Karpas-422 (cell line): ENCODE measurements around the gene TRABD2B. TPM values are rescaled to one million over a fixed set of nuclear protein-coding genes. Genes with fewer than 3 reads are reported as not detected.

Experiments
- DNase-seq: peaks from one replicate; pipeline ENCODE4 v3.0.0-alpha.2; 2015
- H2AFZ ChIP-seq: fragments of 200-600 bp; sonication (generic); 2 replicates; pipeline ENCODE4 v1.6.1; 2014; ENCODE audit warnings: antibody characterized with exemption, low read length, mixed read lengths
- H3K27ac ChIP-seq: fragments of 200-600 bp; sonication (generic); 2 replicates; pipeline ENCODE4 v1.5.1; 2014; ENCODE audit warnings: mild to moderate bottlenecking, low read length, moderate library complexity
- H3K27me3 ChIP-seq: fragments of 200-600 bp; sonication (generic); 2 replicates; pipeline ENCODE4 v1.6.1; 2014; ENCODE audit warnings: low read length, mixed read lengths
- H3K36me3 ChIP-seq: fragments of 200-600 bp; sonication (generic); 2 replicates; pipeline ENCODE4 v1.6.1; 2014; ENCODE audit warnings: low read length, mixed read lengths; ENCODE audit not compliant: insufficient read depth
- H3K4me1 ChIP-seq: fragments of 200-600 bp; sonication (generic); 2 replicates; pipeline ENCODE4 v1.6.1; 2014; ENCODE audit warnings: mild to moderate bottlenecking, low read length, mixed read lengths
- H3K4me2 ChIP-seq: fragments of 200-600 bp; sonication (generic); 2 replicates; pipeline ENCODE4 v1.6.1; 2014; ENCODE audit warnings: low read length, low read depth, mild to moderate bottlenecking; ENCODE audit not compliant: poor library complexity, severe bottlenecking
- H3K4me3 ChIP-seq: fragments of 200-600 bp; sonication (generic); 2 replicates; pipeline ENCODE4 v1.5.1; 2014; ENCODE audit warnings: mild to moderate bottlenecking, antibody characterized with exemption, low read length, mixed read lengths
- H3K79me2 ChIP-seq: fragments of 200-600 bp; sonication (generic); 2 replicates; pipeline ENCODE4 v1.6.1; 2014; ENCODE audit warnings: mild to moderate bottlenecking, low read length, mixed read lengths
- H3K9ac ChIP-seq: fragments of 200-600 bp; sonication (generic); 2 replicates; pipeline ENCODE4 v1.6.0; 2014; ENCODE audit warnings: low read length
- H3K9me2 ChIP-seq: fragments of 200-600 bp; sonication (generic), shearing (Covaris generic); replicated peaks from 2 replicates; pipeline ENCODE4 v1.6.0; 2014; ENCODE audit warnings: mild to moderate bottlenecking, low read length, moderate library complexity; ENCODE audit not compliant: insufficient read depth
- H3K9me3 ChIP-seq: fragments of 300-700, 200-600 bp; sonication (generic); 2 replicates; pipeline ENCODE4 v1.6.1; 2014; ENCODE audit warnings: low read length, mixed read lengths
- H4K20me1 ChIP-seq: fragments of 200-600 bp; sonication (generic); 2 replicates; pipeline ENCODE4 v1.6.1; 2014; ENCODE audit warnings: mild to moderate bottlenecking, antibody characterized with exemption, low read length, low read depth; ENCODE audit not compliant: insufficient read depth
- total RNA-seq: library from RNA; depleted of rRNA; stranded (reverse); fragments of >200 nt; shearing (Covaris generic); gene quantifications from 2 replicates; pipeline ENCODE4 v1.2.3, GENCODE V29; 2014; ENCODE audit warnings: low replicate concordance

Gene TRABD2B
- total RNA-seq, 1 experiment from 2014 or later: not detected

- Histone ChIP-seq H3K4me2 (no peak overlapping the region), H3K36me3 (no peaks in the 10 kb centered on the region), H3K9me2 (no peaks in the 10 kb centered on the region), H3K9ac (no peak overlapping the region), H3K27me3 (no peaks in the 10 kb centered on the region), H3K79me2 (no peaks in the 10 kb centered on the region), H2AFZ (no peak overlapping the region), H3K9me3 (no peaks in the 10 kb centered on the region), H3K4me3 (no peak overlapping the region), H3K4me1 (no peaks in the 10 kb centered on the region), H3K27ac (no peak overlapping the region), H4K20me1 (0 out of 2 replicates have a peak, but pooled peaks cover 3% of the 10 kb centered on the region)
- DNase-seq: no peak
Measured at GRCh38 chr1:47907177-47907528, 90.0 kb downstream of the TRABD2B start.

GRCh38 chr1:47906527-47907176, 90.5 kb downstream of the TRABD2B start:
- Histone ChIP-seq H3K36me3 (no peaks in the 10 kb centered on the region), H3K9me2 (no peaks in the 10 kb centered on the region), H3K27ac (no peak overlapping the region), H4K20me1 (0 out of 2 replicates have a peak, but pooled peaks cover 3% of the 10 kb centered on the region), H3K79me2 (no peaks in the 10 kb centered on the region), H3K27me3 (no peaks in the 10 kb centered on the region), H2AFZ (no peak overlapping the region), H3K4me2 (no peak overlapping the region), H3K4me1 (no peaks in the 10 kb centered on the region), H3K4me3 (no peak overlapping the region), H3K9ac (no peak overlapping the region), H3K9me3 (no peaks in the 10 kb centered on the region)
- no peak for DNase-seq

- no peak for DNase-seq
- no peaks in the 10 kb centered on the region for H4K20me1 ChIP-seq
- no peaks in the 10 kb centered on the region for H3K79me2 ChIP-seq
- no peak overlapping the region for H3K4me2 ChIP-seq
- no peak overlapping the region for H3K9ac ChIP-seq
- no peaks in the 10 kb centered on the region for H3K36me3 ChIP-seq
- no peaks in the 10 kb centered on the region for H3K4me1 ChIP-seq
- H3K27ac ChIP-seq: no peak overlapping the region
- no peak overlapping the region for H3K4me3 ChIP-seq
- no peaks in the 10 kb centered on the region for H3K27me3 ChIP-seq
- H3K9me2 ChIP-seq: no peaks in the 10 kb centered on the region
- H3K9me3 ChIP-seq: no peaks in the 10 kb centered on the region
- no peak overlapping the region for H2AFZ ChIP-seq
Measured at GRCh38 chr1:47906009-47906432, 91.2 kb downstream of the TRABD2B start.

- no peaks in the 10 kb centered on the region for H3K79me2 ChIP-seq
- H3K9me3 ChIP-seq: no peaks in the 10 kb centered on the region
- H3K4me1 ChIP-seq: no peaks in the 10 kb centered on the region
- no peak overlapping the region for H3K4me2 ChIP-seq
- no peak for DNase-seq
- no peaks in the 10 kb centered on the region for H4K20me1 ChIP-seq
- H3K9me2 ChIP-seq: no peaks in the 10 kb centered on the region
- H3K9ac ChIP-seq: no peak overlapping the region
- H3K36me3 ChIP-seq: no peaks in the 10 kb centered on the region
- no peak overlapping the region for H3K4me3 ChIP-seq
- no peaks in the 10 kb centered on the region for H3K27me3 ChIP-seq
- H3K27ac ChIP-seq: no peak overlapping the region
- no peak overlapping the region for H2AFZ ChIP-seq
Measured at GRCh38 chr1:47903723-47904122, 93.5 kb downstream of the TRABD2B start.

GRCh38 chr1:47901001-47901575, 96.1 kb downstream of the TRABD2B start:
- Histone ChIP-seq H3K9me2 (no peaks in the 10 kb centered on the region), H3K27ac (no peak overlapping the region), H3K27me3 (no peaks in the 10 kb centered on the region), H3K36me3 (no peaks in the 10 kb centered on the region), H3K79me2 (no peaks in the 10 kb centered on the region), H4K20me1 (no peaks in the 10 kb centered on the region), H3K9ac (no peak overlapping the region), H3K4me2 (no peak overlapping the region), H3K9me3 (no peaks in the 10 kb centered on the region), H3K4me1 (no peaks in the 10 kb centered on the region), H2AFZ (no peak overlapping the region), H3K4me3 (no peak overlapping the region)
- DNase-seq: no peak

- Histone ChIP-seq H3K9me2 (no peaks in the 10 kb centered on the region), H3K4me1 (no peaks in the 10 kb centered on the region), H3K4me2 (no peak overlapping the region), H4K20me1 (no peaks in the 10 kb centered on the region), H3K27ac (no peak overlapping the region), H3K9ac (no peak overlapping the region), H3K27me3 (no peaks in the 10 kb centered on the region), H3K9me3 (no peaks in the 10 kb centered on the region), H3K79me2 (no peaks in the 10 kb centered on the region), H3K36me3 (no peaks in the 10 kb centered on the region), H3K4me3 (no peak overlapping the region), H2AFZ (no peak overlapping the region)
- no peak for DNase-seq
Measured at GRCh38 chr1:47898133-47898845, 98.9 kb downstream of the TRABD2B start.

GRCh38 chr1:47895279-47896125, 101.7 kb downstream of the TRABD2B start:
- H3K9me3 ChIP-seq: no peaks in the 10 kb centered on the region
- no peak for DNase-seq
- H3K4me2 ChIP-seq: no peak overlapping the region
- H3K27ac ChIP-seq: no peak overlapping the region
- 0 out of 2 replicates have a peak, but pooled peaks cover 3% of the 10 kb centered on the region for H3K27me3 ChIP-seq
- H3K4me1 ChIP-seq: no peaks in the 10 kb centered on the region
- H3K9me2 ChIP-seq: no peaks in the 10 kb centered on the region
- no peak overlapping the region for H3K9ac ChIP-seq
- H3K4me3 ChIP-seq: no peak overlapping the region
- H3K79me2 ChIP-seq: no peaks in the 10 kb centered on the region
- no peaks in the 10 kb centered on the region for H4K20me1 ChIP-seq
- no peaks in the 10 kb centered on the region for H3K36me3 ChIP-seq
- no peak overlapping the region for H2AFZ ChIP-seq
